Measurements from ENCODE around the gene PSMG1.

PSMG1 gene

DNA sequence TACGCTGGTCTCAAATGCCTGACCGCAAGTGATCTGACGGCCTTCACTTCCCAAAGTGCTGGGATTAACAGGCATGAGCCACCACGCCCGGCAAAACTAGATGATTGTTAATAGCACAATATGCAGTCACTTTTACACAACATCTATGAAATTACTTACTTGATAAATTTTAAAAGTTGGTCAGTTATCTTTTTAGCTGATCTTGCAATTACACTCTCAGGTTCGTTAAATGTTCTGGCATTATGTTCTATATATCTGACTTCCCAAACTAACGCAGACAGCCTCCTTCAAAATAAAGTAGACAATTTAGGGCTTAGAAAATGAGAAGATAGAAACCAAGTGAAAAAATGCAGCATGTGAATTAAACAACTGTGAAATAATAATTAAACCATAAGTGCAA lies 31.8 kb upstream of the PSMG1 start:
- Histone ChIP-seq H3K4me1 (ENCODE audit: control insufficient read depth, insufficient read depth, low read length, unreplicated experiment) (no peaks in the 10 kb centered on the region), H2AFZ (ENCODE audit: low read length, unreplicated experiment) (no peak overlapping the region), H3K36me3 (ENCODE audit: insufficient read depth, low read length) (peaks cover 24% of the 10 kb centered on the region), H3K27me3 (ENCODE audit: insufficient read depth, low read length) (no peaks in the 10 kb centered on the region), H3K4me3 (ENCODE audit: low read depth, low read length) (no peak overlapping the region), H3K27ac (ENCODE audit: low read depth, low read length) (no peak overlapping the region), H3K79me2 (ENCODE audit: control insufficient read depth, insufficient read depth, low read length, unreplicated experiment) (no peaks in the 10 kb centered on the region)

DNA sequence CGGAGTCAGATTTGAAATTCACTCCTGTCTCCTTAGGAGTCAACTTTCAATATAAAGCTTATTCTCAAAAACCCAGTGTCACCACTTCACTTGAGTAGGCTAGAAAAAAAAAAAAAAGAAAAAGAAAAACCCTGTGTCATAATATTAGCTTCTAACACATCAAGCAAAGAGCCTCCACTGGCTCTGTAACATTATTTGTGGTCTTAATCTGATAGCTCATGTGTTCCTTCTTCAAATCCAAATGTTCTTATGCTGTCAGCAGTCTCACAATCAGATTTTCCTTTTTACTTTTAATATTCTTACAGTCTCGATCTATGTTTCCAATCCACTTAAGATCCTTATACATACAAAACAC lies 26.1 kb upstream of the PSMG1 start:
- no peaks in the 10 kb centered on the region for H3K4me1 ChIP-seq (ENCODE audit: control insufficient read depth, insufficient read depth, low read length, unreplicated experiment)
- no peaks in the 10 kb centered on the region for H3K79me2 ChIP-seq (ENCODE audit: control insufficient read depth, insufficient read depth, low read length, unreplicated experiment)
- no peak overlapping the region for H3K4me3 ChIP-seq (ENCODE audit: low read depth, low read length)
- no peak overlapping the region for H2AFZ ChIP-seq (ENCODE audit: low read length, unreplicated experiment)
- no peak overlapping the region for H3K27ac ChIP-seq (ENCODE audit: low read depth, low read length)
- no peaks in the 10 kb centered on the region for H3K27me3 ChIP-seq (ENCODE audit: insufficient read depth, low read length)
- H3K36me3 ChIP-seq (ENCODE audit: insufficient read depth, low read length) = peaks cover 26% of the 10 kb centered on the region

DNA sequence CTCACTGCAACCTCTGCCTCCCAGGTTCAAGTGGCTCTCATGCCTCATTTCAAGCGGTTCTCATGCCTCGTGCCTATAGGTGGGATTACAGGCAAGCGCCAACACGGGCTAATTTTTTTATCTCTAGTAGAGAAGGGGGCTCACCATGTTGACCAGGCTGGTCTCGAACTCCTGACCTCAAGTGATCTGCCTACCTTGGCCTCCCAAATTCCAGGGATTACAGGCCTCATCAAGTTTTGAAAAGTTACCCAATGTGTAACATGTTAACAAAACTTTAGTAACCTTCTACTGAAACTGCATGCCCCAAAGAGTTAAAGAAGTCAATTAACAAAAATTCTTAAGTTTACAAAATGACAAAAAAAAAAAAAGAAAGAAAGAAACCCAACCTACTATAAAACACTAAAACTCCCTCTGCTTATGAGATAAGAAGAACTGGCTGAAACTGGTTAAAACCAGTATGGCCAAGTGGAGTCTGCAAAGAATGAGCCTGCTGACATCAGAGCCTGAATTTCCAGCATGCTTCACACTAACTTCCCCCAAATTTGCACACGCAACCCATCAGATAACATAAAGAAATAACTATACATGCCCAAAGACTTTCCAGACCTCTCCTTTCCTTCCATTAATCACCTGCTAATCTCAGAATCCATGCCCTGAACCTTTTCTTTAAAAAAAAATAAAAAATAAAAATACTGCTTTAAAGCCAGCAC lies 25.5 kb upstream of the PSMG1 start:
- no peaks in the 10 kb centered on the region for H3K4me1 ChIP-seq (ENCODE audit: control insufficient read depth, insufficient read depth, low read length, unreplicated experiment)
- H3K27me3 ChIP-seq (ENCODE audit: insufficient read depth, low read length) = no peaks in the 10 kb centered on the region
- H3K4me3 ChIP-seq (ENCODE audit: low read depth, low read length) = no peak overlapping the region
- no peak overlapping the region for H2AFZ ChIP-seq (ENCODE audit: low read length, unreplicated experiment)
- no peak overlapping the region for H3K27ac ChIP-seq (ENCODE audit: low read depth, low read length)
- no peaks in the 10 kb centered on the region for H3K79me2 ChIP-seq (ENCODE audit: control insufficient read depth, insufficient read depth, low read length, unreplicated experiment)
- H3K36me3 ChIP-seq (ENCODE audit: insufficient read depth, low read length) = peaks cover 23% of the 10 kb centered on the region

DNA sequence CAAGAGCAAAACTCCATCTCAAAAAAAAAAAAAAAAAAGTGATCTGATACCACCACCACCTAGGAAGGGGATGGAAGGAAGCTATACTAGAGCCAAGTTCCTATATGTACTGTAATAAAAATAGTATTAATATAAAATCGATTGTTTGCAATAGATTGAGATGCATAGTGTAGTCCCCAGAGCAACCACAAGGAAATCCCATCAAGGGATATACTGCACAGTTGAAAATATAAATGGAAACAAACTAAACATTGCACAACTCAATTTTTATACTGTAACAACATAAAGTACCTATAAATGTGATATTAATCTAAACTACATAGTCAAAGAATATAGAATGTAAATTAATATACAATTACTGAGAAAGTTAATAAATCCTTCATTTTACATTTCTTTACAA lies 20.9 kb upstream of the PSMG1 start:
- H3K79me2 ChIP-seq (ENCODE audit: control insufficient read depth, insufficient read depth, low read length, unreplicated experiment) = no peaks in the 10 kb centered on the region
- no peak overlapping the region for H2AFZ ChIP-seq (ENCODE audit: low read length, unreplicated experiment)
- H3K4me1 ChIP-seq (ENCODE audit: control insufficient read depth, insufficient read depth, low read length, unreplicated experiment) = no peaks in the 10 kb centered on the region
- no peak overlapping the region for H3K4me3 ChIP-seq (ENCODE audit: low read depth, low read length)
- H3K27ac ChIP-seq (ENCODE audit: low read depth, low read length) = no peak overlapping the region
- no peaks in the 10 kb centered on the region for H3K27me3 ChIP-seq (ENCODE audit: insufficient read depth, low read length)
- peaks cover 18% of the 10 kb centered on the region for H3K36me3 ChIP-seq (ENCODE audit: insufficient read depth, low read length)

DNA sequence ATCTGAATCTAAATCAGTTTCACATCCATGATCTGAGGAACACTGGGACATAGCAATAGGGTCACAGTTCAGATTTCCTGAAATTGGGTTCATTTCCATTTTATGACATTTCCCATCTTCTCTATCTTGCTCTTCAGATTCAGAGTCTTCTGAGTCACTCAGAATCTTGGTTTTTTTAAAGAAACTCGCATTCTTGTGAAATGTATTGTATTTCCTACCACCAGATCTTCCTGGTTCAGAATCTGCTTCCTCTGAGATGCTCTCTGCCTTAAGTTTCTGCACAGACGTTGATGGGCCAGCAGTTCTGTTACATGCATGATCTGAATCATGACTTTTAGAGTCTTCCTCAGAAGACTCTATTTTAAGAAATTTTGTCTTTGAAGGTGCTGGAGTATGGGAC lies 15.5 kb upstream of the PSMG1 start:
- Histone ChIP-seq H3K27me3 (ENCODE audit: insufficient read depth, low read length) (no peaks in the 10 kb centered on the region), H2AFZ (ENCODE audit: low read length, unreplicated experiment) (no peak overlapping the region), H3K79me2 (ENCODE audit: control insufficient read depth, insufficient read depth, low read length, unreplicated experiment) (no peaks in the 10 kb centered on the region), H3K4me3 (ENCODE audit: low read depth, low read length) (no peak overlapping the region), H3K27ac (ENCODE audit: low read depth, low read length) (no peak overlapping the region), H3K4me1 (ENCODE audit: control insufficient read depth, insufficient read depth, low read length, unreplicated experiment) (no peaks in the 10 kb centered on the region), H3K36me3 (ENCODE audit: insufficient read depth, low read length) (peaks cover 44% of the 10 kb centered on the region)

DNA sequence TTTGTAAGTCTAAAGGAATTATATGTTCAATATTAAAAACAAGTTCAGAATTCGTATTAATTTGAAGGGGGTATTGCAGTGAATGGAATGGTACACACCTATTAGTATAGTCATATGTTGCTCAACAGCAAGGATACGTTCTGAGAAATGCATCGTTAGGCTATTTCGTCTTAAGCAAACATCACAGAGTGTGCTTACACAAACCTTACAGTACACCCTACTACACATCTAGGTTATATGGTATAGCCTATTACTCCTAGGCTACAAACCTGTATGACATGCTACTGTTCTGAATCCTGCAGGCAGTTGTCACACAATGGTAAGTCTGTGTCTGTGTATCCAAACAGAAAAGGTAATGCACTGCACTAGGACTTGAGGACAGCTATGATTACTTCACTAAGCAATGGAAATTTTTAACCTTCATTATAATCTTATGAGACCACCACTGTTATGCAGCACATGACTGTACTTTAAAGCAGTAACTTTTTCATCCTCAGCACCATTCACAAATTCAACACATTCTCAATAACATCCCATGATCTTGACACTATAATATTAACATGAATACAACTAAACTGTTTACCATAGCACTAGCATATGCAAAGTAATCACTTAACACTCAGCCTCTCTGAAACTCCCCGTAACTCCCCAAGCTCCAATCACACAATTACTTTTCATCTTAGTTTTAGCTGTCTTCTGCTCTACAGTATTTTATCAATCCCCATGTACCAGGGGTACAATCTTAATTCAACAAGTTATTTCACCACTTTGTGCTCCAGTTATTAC lies 14.4 kb upstream of the PSMG1 start:
- H3K79me2 ChIP-seq (ENCODE audit: control insufficient read depth, insufficient read depth, low read length, unreplicated experiment) = no peaks in the 10 kb centered on the region
- H2AFZ ChIP-seq (ENCODE audit: low read length, unreplicated experiment) = no peak overlapping the region
- peaks cover 44% of the 10 kb centered on the region for H3K36me3 ChIP-seq (ENCODE audit: insufficient read depth, low read length)
- H3K4me1 ChIP-seq (ENCODE audit: control insufficient read depth, insufficient read depth, low read length, unreplicated experiment) = no peaks in the 10 kb centered on the region
- H3K27ac ChIP-seq (ENCODE audit: low read depth, low read length) = no peak overlapping the region
- no peaks in the 10 kb centered on the region for H3K27me3 ChIP-seq (ENCODE audit: insufficient read depth, low read length)
- H3K4me3 ChIP-seq (ENCODE audit: low read depth, low read length) = no peak overlapping the region

DNA sequence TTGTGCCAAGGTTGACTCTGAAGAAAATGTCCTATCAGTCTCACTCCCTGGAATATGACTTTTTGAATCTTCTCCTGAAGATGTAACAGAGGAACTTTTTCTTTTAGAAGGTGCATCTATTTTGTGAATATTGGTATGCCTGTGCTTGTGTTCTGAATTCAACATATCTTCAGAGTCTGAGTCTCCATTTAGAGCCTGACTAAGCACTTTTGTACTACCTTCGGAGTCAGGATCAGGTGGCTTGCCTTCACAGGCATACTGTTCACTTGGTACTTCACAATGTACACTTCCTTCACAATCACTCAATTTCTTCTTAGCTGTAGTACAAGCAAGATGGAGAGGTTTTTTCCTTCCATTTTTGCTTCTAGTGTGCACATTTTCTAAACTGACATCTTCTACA lies 13.6 kb upstream of the PSMG1 start:
- no peaks in the 10 kb centered on the region for H3K4me1 ChIP-seq (ENCODE audit: control insufficient read depth, insufficient read depth, low read length, unreplicated experiment)
- no peak overlapping the region for H3K27ac ChIP-seq (ENCODE audit: low read depth, low read length)
- H3K36me3 ChIP-seq (ENCODE audit: insufficient read depth, low read length) = peaks cover 39% of the 10 kb centered on the region
- no peak overlapping the region for H3K4me3 ChIP-seq (ENCODE audit: low read depth, low read length)
- no peaks in the 10 kb centered on the region for H3K79me2 ChIP-seq (ENCODE audit: control insufficient read depth, insufficient read depth, low read length, unreplicated experiment)
- no peaks in the 10 kb centered on the region for H3K27me3 ChIP-seq (ENCODE audit: insufficient read depth, low read length)
- H2AFZ ChIP-seq (ENCODE audit: low read length, unreplicated experiment) = no peak overlapping the region

DNA sequence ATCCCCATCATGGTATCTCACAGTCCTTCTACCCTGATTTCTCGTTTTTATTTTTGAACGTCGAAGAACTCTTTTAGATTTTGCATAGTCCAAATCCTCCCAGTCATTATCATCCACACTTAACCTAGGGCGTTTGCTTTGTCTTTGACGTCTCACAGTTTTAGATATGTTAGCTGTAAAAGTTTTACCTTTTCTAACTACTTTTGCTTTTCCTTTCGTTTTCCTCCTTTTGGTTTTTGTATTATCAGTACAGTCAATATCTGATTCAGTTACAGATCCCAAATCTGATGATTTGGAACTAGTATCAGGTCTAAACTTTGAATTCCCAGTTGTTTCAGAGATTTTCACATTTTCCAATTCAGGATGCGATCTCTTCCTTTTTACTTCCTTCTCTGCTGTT lies 13.1 kb upstream of the PSMG1 start:
- Histone ChIP-seq H3K27ac (ENCODE audit: low read depth, low read length) (no peak overlapping the region), H3K4me1 (ENCODE audit: control insufficient read depth, insufficient read depth, low read length, unreplicated experiment) (no peaks in the 10 kb centered on the region), H3K36me3 (ENCODE audit: insufficient read depth, low read length) (peaks cover 37% of the 10 kb centered on the region), H3K79me2 (ENCODE audit: control insufficient read depth, insufficient read depth, low read length, unreplicated experiment) (no peaks in the 10 kb centered on the region), H2AFZ (ENCODE audit: low read length, unreplicated experiment) (no peak overlapping the region), H3K27me3 (ENCODE audit: insufficient read depth, low read length) (no peaks in the 10 kb centered on the region), H3K4me3 (ENCODE audit: low read depth, low read length) (no peak overlapping the region)

DNA sequence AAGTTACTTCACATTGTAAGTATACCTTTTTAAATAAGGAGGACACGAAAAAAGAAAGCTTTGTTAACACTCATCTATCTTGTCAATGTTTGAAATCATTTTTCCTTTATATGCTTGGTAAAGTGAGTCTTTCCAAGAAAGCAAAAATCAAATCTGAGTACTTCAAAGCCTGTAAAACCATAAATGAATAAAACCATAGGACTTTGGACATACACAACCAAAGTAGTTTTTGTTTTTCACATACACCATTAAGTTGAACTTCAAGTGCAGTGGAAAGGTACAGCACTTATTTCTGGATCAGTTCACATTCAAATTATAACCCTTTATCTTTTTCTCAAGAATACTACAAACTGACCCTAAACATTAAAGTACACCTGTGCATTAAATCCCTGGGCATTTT lies 10.1 kb upstream of the PSMG1 start:
- H3K79me2 ChIP-seq (ENCODE audit: control insufficient read depth, insufficient read depth, low read length, unreplicated experiment) = no peaks in the 10 kb centered on the region
- H3K4me3 ChIP-seq (ENCODE audit: low read depth, low read length) = no peak overlapping the region
- H3K4me1 ChIP-seq (ENCODE audit: control insufficient read depth, insufficient read depth, low read length, unreplicated experiment) = peaks cover 23% of the 10 kb centered on the region
- no peaks in the 10 kb centered on the region for H3K27me3 ChIP-seq (ENCODE audit: insufficient read depth, low read length)
- no peak overlapping the region for H3K27ac ChIP-seq (ENCODE audit: low read depth, low read length)
- H2AFZ ChIP-seq (ENCODE audit: low read length, unreplicated experiment) = no peak overlapping the region
- peaks cover 30% of the 10 kb centered on the region for H3K36me3 ChIP-seq (ENCODE audit: insufficient read depth, low read length)

DNA sequence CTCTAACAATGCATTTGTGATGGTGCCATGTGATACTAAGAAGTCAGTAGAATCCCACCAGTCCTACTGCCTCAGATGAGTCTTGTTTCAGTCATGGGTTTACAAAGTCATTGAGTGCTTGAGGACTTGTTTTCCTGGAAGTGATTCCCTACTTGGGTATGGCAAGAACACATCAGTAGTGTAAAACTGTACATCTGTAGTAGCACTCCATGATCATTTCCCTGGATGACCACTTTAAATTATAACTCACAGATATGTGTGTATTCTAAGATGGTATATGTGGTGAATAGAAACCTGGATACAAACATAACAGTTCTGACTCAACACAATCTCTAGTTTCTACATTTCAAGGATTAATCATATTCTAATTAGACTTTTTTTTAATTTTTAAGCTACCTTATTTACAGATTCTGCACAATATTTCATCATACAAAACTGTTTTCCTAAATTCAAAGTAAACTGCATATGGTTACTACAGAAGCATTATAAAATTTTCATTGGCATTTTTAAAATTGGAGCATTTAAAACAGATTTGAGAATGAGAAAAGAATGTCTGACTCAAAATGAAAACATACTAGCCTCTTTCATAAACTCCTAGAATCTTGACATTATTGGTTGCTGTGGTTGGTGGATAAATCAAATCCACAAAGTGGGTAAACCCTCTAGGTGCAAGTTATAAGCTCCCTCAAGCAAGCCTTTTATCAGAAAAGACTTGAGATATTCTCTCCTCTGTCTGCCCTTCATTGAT lies 6.8 kb upstream of the PSMG1 start:
- H3K36me3 ChIP-seq (ENCODE audit: insufficient read depth, low read length) = peaks cover 5% of the 10 kb centered on the region; the same call in 1 of the 2 replicates
- H2AFZ ChIP-seq (ENCODE audit: low read length, unreplicated experiment) = no peak overlapping the region
- peaks cover 35% of the 10 kb centered on the region for H3K4me1 ChIP-seq (ENCODE audit: control insufficient read depth, insufficient read depth, low read length, unreplicated experiment)
- no peak overlapping the region for H3K4me3 ChIP-seq (ENCODE audit: low read depth, low read length)
- H3K27ac ChIP-seq (ENCODE audit: low read depth, low read length) = peak overlapping the region; percentile 72
- no peaks in the 10 kb centered on the region for H3K27me3 ChIP-seq (ENCODE audit: insufficient read depth, low read length)
- H3K79me2 ChIP-seq (ENCODE audit: control insufficient read depth, insufficient read depth, low read length, unreplicated experiment) = no peaks in the 10 kb centered on the region
